ENCODE measurements around the gene PIGBOS1. TPM values are rescaled to one million over a fixed set of nuclear protein-coding genes. Genes with fewer than 3 reads are reported as not detected.

PIGBOS1 gene
- 10 to 100 TPM; 11.4 to 14.8 TPM for total RNA-seq

- Histone ChIP-seq H3K27ac (peak within 1 kb of the TSS; percentile 79 to 95), H3K27me3 (no peaks in the 10 kb centered on the region)
Measured at GRCh38 chr15:55318588-55319494, at the start of gene PIGBOS1, which contains the start of gene PIGB. PIGBOS1 (minus strand) TSS chr15:55319123; CDS start chr15:55317792, 1,331 bp downstream. PIGB (plus strand) TSS chr15:55319222; CDS start chr15:55319251, 29 bp downstream.

GRCh38 chr15:55366981-55367380, 48.1 kb upstream of the PIGBOS1 start:
- H3K9me3 ChIP-seq: no peaks in the 10 kb centered on the region
- TF ChIP-seq CTCF (IDR thresholded peaks at IDR 0.05): no peak
- H3K36me3 ChIP-seq: peaks cover 42% of the 10 kb centered on the region
- no peaks in the 10 kb centered on the region for H3K4me1 ChIP-seq
- no peak for DNase-seq (ENCODE audit: low spot score)
- H3K27ac ChIP-seq: no peak overlapping the region
- no peaks in the 10 kb centered on the region for H3K27me3 ChIP-seq
- no peak overlapping the region for H3K4me3 ChIP-seq

More at GRCh38 chr15:55318588-55319494, at the start of gene PIGBOS1, which contains the start of gene PIGB:
- peak within 1 kb of the TSS; percentile 76 to 82 for H3K4me3 ChIP-seq
- peaks cover 0 to 28% of the 10 kb centered on the region in 2 donors for H3K4me1 ChIP-seq
- TF ChIP-seq CTCF (IDR thresholded peaks at IDR 0.05): peak in 1 of 2 donors; percentile 24
- H3K9me3 ChIP-seq: no peaks in the 10 kb centered on the region
- DNase-seq (ENCODE audit: low spot score): peak; percentile 89
- H3K36me3 ChIP-seq: no peaks in the 10 kb centered on the region

- Histone ChIP-seq H3K27me3 (no peaks in the 10 kb centered on the region), H3K4me3 (no peak overlapping the region), H3K4me1 (no peaks in the 10 kb centered on the region), H3K27ac (no peak overlapping the region), H3K36me3 (peaks cover 36% of the 10 kb centered on the region), H3K9me3 (no peaks in the 10 kb centered on the region)
- DNase-seq (ENCODE audit: low spot score): no peak
- TF ChIP-seq CTCF (IDR thresholded peaks at IDR 0.05): no peak
Measured at GRCh38 chr15:55362641-55363040, 43.7 kb upstream of the PIGBOS1 start.

- Histone ChIP-seq H3K36me3 (peaks cover 36% of the 10 kb centered on the region), H3K27ac (no peak overlapping the region), H3K4me1 (no peaks in the 10 kb centered on the region), H3K9me3 (no peaks in the 10 kb centered on the region), H3K4me3 (no peak overlapping the region), H3K27me3 (no peaks in the 10 kb centered on the region)
- TF ChIP-seq CTCF (IDR thresholded peaks at IDR 0.05): no peak
- DNase-seq (ENCODE audit: low spot score): no peak
Measured at GRCh38 chr15:55361048-55361447, 42.1 kb upstream of the PIGBOS1 start.

GRCh38 chr15:55360256-55360655, 41.3 kb upstream of the PIGBOS1 start:
- H3K4me1 ChIP-seq: no peaks in the 10 kb centered on the region
- no peak overlapping the region for H3K27ac ChIP-seq
- no peak overlapping the region for H3K4me3 ChIP-seq
- no peaks in the 10 kb centered on the region for H3K27me3 ChIP-seq
- no peak for TF ChIP-seq CTCF (IDR thresholded peaks at IDR 0.05)
- no peak for DNase-seq (ENCODE audit: low spot score)
- peaks cover 36% of the 10 kb centered on the region for H3K36me3 ChIP-seq
- H3K9me3 ChIP-seq: no peaks in the 10 kb centered on the region
